H4 (cell line): Measurements from ENCODE around the gene CHD2. TPM values are rescaled to one million over a fixed set of nuclear protein-coding genes. Genes with fewer than 3 reads are reported as not detected.

Experiments used
- DNase-seq: peaks from one replicate; pipeline ENCODE4 v3.0.0-alpha.2; 2015; ENCODE audit warnings: low spot score
- total RNA-seq: library from RNA; depleted of rRNA; stranded (reverse); fragments of >200 nt; shearing (Covaris generic); gene quantifications from 2 replicates; pipeline ENCODE4 v1.2.3, GENCODE V29; 2014

CHD2 gene
- total RNA-seq, 1 experiment from 2014 or later, result 19.1 TPM

DNA sequence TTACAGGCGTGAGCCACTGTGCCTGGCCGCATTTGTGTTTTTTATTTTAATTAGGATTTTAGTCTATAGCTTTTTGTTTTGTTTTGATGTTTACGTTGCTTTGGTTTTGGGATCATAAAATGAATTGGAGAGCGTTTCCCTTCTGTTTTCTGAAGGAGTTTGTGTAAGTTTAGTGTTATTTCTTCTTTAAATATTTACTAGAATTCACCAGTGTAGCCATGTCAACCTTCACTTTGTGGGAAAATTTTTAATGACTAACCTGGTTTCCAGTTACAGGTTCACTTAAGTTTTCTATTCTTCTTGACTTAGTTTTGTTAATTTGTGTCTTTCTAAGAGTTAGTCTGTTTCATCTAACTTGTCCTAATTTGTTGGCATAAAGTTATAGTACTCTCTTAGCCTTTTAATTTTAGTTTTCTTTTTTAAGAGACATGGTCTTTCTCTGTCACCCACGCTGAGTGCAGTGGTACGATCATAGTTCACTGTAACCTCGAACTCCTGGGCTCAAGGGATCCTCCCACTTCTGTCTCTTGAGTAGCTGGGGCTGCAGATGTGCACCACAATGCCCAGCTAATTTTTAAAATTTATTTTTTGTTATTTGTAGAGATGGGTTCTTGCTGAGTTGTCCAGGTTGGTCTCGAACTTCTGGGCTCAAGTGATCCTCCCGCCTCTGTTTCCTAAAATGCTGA lies 61.0 kb downstream of the CHD2 start:
- no peak for DNase-seq

DNA sequence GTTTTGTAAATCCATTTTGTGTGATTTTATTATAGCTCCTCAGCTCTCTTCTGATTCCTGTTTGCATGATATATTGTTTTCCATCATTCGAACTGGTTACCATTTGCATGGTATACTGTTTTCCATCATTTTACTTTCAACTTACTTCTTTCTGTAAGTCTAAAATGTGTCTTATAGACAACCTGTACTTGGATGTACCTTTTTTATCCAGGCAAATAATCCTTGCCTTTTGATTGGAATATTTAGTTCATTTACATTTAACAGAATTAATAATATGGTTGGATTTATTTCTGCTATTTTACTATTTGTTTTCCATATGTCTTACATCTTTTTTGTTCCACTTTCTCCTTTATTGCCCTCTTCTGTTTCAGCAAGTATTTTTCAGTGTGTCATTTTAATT lies 62.8 kb downstream of the CHD2 start:
- DNase-seq, result no peak

DNA sequence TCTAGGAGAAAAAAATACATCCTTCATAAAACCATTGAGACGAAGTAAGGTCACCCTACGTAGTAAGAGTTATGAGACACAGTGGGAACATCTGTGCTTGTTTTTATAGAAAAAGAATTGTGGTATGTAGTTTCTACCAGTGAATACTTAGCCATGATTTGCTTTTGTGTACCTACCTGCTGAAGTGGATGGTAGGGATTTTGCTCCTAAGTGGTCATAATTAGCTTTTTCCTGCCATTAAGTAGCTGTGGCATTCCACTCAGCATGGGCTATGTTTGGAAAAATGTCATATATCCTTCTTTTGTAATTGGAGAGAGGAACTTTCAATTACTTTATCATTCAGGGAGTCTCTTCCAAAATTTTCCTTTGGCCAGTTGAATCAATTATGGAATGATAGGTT lies 63.7 kb downstream of the CHD2 start:
- DNase-seq, result no peak

DNA sequence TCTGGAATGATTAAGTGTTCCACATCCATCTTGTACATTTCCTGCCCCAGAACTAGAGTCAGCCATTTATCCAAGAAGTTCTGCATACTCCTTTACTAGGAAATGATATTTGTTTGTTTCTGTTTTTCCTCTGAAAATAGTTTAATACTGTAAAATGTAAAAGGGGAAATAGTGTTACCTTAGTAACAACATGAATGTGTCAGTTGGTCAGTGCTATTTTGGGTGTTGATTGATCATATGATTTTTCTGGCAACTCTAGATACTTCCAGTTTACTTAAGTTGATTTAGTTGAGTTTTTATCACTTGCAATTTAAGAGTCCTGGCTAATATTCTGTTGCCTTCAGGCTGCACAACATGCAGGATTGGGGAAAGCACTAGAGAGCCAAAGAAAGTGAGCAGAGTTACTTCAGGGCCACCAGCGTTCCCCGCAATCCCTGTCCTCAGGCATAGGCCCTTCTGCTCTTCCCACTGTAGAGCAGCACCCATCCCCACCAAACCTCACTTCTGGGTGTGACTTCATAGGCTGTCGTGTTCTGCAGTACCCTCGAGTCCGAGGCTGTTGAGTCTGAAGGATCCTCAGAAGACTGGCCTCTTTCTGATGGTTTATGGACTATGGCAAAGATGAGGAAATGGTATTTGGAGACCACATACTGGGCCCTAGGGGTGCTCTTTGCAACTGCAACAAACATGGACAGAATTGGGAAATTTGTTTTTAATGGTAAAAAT lies 69.0 kb downstream of the CHD2 start:
- no peak for DNase-seq

DNA sequence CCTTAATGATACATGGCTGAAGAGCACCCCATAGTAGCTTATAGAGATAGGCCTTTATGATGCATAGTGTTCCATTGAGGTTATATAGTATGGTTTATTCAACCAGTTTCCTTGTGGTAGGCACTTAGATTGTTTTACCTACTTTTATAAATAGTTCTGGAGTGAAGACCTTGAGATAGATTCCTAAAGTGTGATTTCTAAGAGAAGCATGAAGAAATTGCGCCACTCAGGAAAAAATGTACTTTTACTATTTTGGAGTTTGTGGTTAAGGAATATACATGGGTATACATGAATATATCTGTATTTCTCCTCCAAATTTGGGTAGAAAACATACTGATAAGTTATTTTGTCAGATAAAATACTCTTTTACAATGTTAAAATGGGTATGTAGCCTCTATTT lies 70.5 kb downstream of the CHD2 start:
- DNase-seq, result no peak

DNA sequence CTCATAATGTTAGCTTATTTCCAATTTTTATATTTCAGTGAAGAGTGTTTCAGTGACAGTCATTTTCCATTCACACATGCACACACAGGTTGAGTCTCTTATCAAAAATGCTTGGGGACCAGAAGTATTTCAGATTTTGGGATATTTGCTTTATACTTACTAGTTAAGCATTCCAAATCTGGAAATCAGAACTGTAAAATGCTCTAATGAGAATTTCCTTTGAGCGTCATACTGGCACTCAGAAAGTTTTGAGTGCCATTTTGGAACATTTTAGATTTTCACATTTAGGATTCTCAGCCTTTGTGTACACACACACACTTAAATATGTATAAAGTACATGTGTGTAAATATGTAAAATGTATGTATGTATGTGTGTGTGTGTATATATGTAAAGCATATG lies 71.0 kb downstream of the CHD2 start:
- DNase-seq, result no peak

DNA sequence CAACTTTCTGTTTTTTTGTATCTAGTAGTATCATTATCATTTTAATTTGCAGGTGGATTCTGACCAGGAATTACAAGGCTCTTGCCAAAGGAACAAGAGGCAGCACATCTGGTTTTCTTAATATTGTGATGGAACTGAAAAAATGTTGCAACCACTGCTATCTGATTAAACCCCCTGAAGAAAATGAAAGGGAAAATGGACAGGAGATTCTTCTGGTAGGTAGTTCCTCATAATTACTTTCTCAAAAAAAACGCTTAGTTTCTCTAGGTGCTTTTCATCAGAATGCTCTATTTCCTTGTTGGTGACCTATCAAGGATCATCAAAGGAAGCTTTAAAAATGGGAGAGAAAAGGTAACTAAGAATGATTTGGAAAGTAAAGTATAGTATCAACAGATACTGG lies 71.6 kb downstream of the CHD2 start:
- DNase-seq, result no peak

DNA sequence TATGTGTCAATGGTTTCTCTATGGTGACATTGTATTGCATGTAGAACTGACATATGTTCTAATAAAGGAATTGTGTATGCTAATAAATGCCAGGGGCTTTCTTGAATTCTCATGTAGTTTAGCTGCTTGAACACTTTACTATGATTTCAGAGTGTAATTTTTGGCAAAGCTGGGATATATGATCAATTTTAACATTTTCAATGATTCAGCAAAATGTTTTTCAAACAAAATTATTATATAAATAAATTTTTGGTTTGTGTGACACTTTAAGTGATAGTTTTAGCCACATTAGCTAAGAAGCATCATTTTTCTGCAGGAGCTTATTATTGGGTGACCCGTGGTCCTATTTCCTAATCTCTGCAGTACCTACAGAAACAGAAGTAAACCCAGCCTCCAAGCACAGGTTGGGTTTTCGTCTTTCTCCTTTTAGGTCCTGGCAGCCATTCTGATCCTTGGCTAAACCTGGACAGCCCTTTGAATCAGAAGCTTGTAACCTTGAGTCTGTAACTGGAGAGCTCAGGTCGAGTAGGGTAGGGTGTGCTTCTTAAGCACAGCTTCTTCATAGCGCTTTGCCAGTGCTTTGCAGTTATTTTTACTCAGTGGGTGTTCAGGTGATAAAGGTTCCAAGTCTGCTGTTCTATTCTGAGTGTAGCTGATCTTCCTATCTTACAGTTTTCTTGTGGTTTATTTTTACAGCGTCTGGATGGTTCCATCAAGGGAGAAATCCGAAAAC lies 74.2 kb downstream of the CHD2 start:
- no peak for DNase-seq

DNA sequence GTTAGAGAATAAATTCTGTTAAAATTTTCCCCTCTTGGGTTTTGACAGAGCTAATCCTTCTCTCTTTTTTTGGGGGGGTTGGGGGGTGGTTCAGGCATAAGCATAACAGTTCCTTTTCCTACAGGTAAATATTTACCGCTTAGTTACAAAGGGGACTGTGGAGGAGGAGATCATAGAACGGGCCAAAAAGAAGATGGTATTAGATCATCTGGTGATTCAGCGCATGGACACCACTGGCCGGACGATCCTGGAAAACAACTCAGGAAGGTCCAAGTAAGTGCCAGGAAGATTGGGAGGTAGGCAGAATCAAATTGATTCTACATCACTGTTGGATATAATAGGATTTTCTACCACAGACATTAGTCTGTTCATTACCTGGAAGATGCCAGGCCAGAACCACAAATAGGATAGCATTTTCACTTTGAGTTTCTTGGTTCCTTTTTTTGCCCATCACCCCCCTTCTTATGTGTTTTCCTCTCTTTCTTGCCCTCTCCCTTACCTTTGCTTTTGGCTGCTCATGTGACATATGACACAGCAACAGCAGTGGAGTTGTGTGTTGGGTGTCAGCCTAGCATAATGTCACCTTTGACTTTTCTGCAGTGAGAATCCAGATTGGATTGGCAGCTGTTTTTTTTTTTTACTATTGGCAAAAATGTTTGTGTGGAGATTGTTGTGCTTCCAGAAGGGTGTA lies 79.0 kb downstream of the CHD2 start:
- no peak for DNase-seq

DNA sequence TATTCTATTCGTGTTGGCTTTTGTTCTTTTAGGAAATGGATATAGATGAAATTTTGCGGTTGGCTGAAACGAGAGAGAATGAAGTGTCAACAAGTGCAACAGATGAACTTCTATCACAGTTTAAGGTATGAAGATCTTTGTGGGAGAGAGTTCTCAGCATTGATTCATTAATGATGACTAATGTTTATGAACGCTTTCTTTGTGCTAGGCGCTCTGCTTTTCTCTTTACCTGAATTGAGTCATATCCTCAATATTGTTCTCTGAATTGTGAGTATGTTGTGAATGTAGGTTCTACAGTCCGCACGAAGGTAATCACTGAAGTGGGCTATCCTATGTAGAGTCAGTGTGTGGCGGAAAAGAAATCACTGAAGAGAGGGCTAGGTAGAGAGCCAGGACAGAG lies 81.2 kb downstream of the CHD2 start:
- no peak for DNase-seq

DNA sequence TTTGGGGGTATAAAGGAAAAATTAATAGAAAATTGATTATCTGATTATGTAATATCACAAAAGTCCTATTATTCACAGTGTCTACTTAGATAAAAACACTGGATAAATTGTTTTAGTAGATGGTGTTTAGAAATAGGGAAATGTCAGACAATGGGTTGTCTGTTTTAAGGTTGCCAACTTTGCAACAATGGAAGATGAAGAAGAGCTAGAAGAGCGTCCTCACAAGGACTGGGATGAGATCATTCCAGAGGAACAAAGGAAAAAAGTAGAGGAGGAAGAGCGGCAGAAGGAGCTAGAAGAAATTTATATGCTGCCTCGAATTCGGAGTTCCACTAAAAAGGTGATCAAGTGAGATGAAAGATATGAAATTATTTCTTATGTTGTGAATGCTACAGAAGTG lies 84.0 kb downstream of the CHD2 start:
- no peak for DNase-seq

DNA sequence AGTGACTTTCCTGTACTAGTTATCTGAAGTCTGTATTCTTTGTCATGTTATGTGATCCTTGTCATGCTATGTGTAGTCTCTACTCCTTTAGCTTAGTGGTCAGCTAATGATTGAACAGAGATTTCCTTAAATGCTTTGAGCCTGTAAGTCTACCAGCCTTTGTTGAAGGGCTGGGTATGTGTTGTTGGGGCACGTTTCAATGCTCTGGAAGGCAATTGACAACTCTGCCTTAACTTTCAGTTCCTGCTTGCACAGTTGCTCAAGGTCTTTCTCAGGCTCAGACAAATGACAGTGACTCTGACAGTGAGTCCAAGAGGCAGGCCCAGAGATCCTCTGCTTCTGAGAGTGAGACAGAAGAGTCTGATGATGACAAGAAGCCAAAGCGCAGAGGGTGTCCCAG lies 89.3 kb downstream of the CHD2 start:
- DNase-seq, result no peak

DNA sequence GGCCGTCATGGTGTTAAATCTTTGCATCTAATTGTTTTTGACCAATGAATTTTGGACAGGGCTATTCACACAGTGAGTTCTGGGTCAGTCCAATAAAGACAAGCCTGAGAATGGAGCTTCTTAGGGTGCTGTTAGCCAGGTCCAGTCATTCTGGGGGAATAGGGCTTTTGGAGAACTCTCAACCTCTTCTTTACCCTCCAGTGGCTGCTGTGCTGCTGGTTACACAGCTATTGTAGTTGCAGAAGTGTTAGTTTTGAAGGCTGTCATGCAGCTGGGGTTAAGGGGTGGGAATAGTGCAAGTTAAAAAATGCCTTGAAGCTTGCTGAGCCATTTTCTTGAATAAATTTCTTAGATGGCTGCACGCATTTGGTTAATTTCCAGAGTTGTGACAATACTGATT lies 89.9 kb downstream of the CHD2 start:
- no peak for DNase-seq

DNA sequence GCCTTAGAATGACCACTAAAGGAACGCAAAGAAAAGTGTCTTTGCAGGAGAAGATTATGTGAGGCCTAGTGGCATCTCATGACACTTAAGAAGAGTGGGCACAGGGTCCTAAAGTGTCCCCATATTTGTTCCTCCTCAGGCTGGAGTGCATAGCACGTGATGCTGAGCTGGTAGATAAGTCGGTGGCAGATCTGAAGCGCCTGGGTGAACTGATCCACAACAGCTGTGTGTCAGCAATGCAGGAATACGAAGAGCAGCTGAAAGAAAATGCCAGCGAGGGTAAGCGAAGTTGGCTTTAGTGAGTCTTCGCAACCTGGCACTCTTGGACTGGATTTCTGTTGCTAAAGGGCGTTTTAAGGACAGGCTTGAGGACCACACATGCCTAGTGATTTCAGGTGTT lies 92.6 kb downstream of the CHD2 start:
- no peak for DNase-seq

DNA sequence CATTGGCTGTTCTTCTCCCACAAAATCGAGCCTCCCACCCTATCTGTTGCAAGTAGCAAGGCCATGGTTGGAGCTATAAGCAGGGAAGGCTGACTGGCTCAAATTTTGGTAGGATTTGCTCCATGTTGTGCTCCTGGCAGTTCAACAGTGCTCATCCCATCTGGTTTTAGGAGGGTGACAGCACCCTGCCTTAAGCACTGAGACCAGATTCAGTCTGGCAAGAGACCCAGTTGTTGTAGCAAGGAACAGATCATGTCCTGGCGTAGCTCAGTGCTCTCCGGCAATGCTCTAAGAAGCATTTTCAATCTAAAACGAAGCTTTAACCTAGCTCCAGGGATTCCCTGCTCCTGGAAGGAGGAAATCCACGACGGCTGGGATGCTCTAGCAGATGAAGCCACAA lies 97.7 kb downstream of the CHD2 start:
- DNase-seq, result no peak

DNA sequence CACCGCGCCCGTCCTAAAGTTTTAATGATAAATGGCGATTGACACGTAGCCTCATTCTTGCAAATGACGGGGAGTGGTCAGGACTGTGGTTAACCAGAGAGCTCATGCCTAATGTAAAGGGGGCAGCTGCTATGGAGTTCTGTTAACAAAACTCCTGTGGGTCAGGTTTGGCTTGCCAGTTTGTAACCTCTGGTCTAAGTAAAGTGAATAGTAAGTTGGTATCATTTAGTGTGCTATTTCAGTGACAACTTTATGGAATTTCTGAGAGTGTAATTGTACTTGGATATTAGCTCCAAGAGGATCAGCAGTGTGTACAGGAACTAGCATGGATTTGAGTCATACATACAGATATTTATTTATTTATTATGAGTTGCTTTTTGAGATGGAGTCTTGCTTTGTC lies 101.0 kb downstream of the CHD2 start:
- no peak for DNase-seq

DNA sequence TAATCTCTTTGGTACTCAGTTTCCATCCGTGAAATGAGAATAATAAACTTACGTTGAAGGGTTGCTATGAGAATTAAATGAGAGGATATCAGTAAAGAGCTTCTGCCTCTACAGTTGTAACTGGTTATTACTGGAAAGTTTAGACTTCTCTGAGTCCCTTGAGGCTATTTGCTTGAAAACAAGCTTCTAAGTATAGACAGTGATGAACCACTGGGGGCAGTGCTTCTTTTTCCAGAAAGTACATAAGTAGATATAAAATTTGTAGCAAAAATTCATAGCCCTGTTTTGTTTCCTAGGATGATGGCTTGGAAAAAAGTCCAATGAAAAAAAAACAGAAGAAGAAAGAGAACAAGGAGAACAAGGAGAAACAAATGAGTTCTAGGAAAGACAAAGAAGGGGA lies 101.8 kb downstream of the CHD2 start:
- no peak for DNase-seq

DNA sequence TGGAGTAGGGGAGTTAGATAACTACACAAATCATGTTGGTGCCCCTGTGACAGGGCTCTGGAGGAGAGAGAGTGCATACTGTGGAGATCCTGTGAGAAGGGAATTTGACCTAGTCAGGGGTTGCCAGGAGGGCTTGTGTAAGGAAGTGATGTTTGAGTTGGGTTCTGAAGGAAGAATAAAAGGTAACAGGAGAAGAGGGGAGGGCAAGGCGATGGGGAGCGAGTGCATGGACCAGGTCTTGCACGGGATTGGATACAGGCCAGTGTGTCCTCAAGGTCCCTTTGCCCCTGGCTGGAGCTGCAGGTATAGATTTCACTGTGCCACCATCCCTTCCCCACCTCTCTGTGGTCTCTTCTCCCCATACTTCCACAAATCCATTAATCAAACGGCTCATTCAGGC lies 105.0 kb downstream of the CHD2 start:
- DNase-seq, result no peak

DNA sequence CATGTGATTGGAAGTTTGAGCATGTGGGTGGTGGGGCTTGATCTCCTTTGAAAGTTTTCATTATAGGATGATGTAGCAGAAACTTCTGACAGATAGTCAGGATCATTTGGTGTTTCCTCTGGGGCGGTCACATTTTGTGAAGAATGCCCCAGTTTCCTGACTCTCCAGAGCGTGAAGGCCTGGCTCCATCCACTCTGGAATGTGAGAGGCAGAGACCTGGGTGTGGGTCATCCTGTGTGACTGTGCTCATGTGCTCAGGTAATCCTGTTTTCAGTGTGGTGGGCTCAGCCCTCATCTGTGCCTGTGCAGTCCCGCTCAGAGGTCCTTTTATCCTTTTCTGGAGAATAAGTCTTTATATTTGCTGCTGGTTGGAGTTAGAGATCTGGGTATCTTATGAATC lies 107.9 kb downstream of the CHD2 start:
- no peak for DNase-seq

DNA sequence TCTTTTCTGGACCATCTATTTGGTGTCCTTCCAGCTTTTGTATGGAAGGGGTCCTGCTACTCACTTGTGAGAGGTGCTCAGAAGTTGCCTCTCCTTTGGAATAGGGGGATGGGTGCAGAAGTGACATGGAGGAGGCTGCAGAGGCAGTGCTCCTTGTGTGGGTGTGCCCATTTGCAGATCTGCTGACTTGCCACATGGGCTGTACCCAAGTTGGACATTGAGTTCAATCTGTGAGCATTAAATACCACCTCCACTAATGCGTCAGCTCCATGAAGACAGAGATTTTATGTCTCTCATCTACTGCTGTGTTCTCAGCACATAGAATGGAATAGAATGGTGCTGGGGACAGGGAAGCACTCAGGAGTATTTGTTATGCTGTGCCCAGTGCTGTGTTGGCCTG lies 112.7 kb downstream of the CHD2 start:
- DNase-seq, result no peak

DNA sequence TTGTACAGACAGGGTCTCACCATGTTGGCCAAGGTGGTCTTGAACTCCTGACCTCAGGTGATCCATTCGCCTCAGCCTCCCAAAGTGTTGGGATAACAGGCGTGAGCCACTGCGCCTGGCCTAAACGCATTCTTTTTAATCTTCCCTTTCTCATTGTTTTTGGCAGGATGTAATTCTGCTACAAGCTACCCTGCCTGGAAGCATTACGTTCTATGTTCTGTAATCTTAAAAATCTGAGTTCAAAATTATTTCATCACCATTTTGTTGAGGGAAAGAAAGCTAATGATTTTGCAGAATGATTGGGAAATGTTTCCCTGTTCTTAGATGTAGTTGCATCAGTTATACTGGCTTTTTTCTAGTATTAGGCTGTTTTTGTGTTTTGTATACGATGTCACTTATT lies 117.4 kb downstream of the CHD2 start:
- DNase-seq, result no peak

DNA sequence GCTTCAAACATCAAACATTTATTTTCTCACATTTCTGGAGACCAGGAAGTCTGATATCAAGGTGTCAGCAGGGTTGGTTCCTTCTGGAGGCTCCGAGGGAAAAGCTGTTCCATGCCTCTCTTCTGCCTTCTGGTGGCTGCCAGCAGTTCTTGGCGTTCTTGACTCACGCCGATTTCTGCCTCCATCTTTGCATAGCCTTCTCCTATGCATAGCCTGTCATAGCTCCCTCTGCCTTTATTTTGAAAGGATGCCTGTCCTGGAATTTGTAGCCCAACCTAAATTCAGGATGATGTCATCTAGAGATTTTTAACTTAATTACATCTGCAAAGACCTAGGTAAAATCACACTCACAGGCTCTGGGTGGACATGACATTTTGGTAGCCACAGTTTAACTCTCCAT lies 118.5 kb downstream of the CHD2 start:
- DNase-seq, result no peak

DNA sequence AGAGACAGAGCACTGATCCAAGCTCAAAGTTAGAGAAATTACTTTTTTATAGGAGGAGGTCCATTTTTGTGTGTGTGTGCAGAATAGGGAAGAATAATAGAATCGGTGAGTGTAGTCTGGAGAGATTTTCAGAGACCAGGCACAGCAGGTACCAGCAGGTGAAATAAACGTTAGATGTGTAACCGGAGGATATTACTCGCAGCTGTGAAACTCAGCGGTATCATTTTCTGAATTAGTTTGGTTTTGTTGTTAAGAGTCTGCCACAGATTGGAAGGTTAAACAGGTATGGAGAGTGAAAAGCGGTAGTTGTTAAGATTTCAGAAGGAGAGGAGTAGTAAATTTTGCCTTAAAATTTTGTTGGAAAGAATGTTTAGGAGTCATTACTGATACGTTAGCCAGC lies 119.0 kb downstream of the CHD2 start:
- DNase-seq, result no peak
